H9 (cell line): Measurements from ENCODE around the gene EPPIN. TPM values are rescaled to one million over a fixed set of nuclear protein-coding genes. Genes with fewer than 3 reads are reported as not detected.

Experiments
- DNase-seq: peaks from one replicate; pipeline ENCODE4 v3.0.0-alpha.2; 2017
- H2AFZ ChIP-seq: one replicate; pipeline ENCODE4 v1.6.1; 2013; ENCODE audit warnings: mild to moderate bottlenecking, low read length, control low read depth, moderate library complexity
- H2AK5ac ChIP-seq: 2 replicates; pipeline ENCODE4 v1.6.1; 2013; ENCODE audit warnings: low read length, control low read depth, mixed read lengths; ENCODE audit not compliant: insufficient read length
- H2BK120ac ChIP-seq: one replicate; pipeline ENCODE4 v1.6.1; 2013; ENCODE audit warnings: low read depth, mild to moderate bottlenecking, low read length, control low read depth, inconsistent platforms; ENCODE audit not compliant: poor library complexity, severe bottlenecking
- H2BK12ac ChIP-seq: 2 replicates; pipeline ENCODE4 v1.6.1; 2013; ENCODE audit warnings: low read length, control low read depth, mixed read lengths, low read depth; ENCODE audit not compliant: insufficient read length
- H2BK15ac ChIP-seq: 2 replicates; pipeline ENCODE4 v1.6.1; 2013; ENCODE audit warnings: low read depth, low read length, control low read depth
- H2BK20ac ChIP-seq: one replicate; pipeline ENCODE4 v1.6.1; 2013; ENCODE audit warnings: low read depth, mild to moderate bottlenecking, low read length, control low read depth, inconsistent platforms; ENCODE audit not compliant: poor library complexity, severe bottlenecking
- H2BK5ac ChIP-seq: 2 replicates; pipeline ENCODE4 v1.6.1; 2013; ENCODE audit warnings: low read length, control low read depth, mixed read lengths; ENCODE audit not compliant: insufficient read length
- H3K14ac ChIP-seq: 2 replicates; pipeline ENCODE4 v1.6.1; 2013; ENCODE audit warnings: low read length, control low read depth; ENCODE audit not compliant: insufficient read depth
- H3K18ac ChIP-seq: 2 replicates; pipeline ENCODE4 v1.6.1; 2013; ENCODE audit warnings: low read depth, mild to moderate bottlenecking, mixed read lengths, low read length, control low read depth; ENCODE audit not compliant: insufficient read length
- H3K23ac ChIP-seq: 2 replicates; pipeline ENCODE4 v1.6.1; 2013; ENCODE audit warnings: low read length, control low read depth, mixed read lengths, low read depth; ENCODE audit not compliant: insufficient read length
- H3K23me2 ChIP-seq: 2 replicates; pipeline ENCODE4 v1.6.1; 2013; ENCODE audit warnings: low read depth, mild to moderate bottlenecking, mixed read lengths, low read length, control low read depth; ENCODE audit not compliant: insufficient read length, poor library complexity, severe bottlenecking
- H3K27ac ChIP-seq: 2 replicates; pipeline ENCODE4 v1.5.1; 2013; ENCODE audit warnings: low read length, control low read depth, mixed read lengths, low read depth; ENCODE audit not compliant: insufficient read length
- H3K27me3 ChIP-seq: 2 replicates; pipeline ENCODE4 v1.6.1; 2013; ENCODE audit warnings: low read length, control low read depth, inconsistent platforms; ENCODE audit not compliant: insufficient read depth
- H3K4ac ChIP-seq: 2 replicates; pipeline ENCODE4 v1.6.1; 2013; ENCODE audit warnings: low read depth, mild to moderate bottlenecking, control low read depth, inconsistent platforms, low read length, moderate library complexity
- H3K4me1 ChIP-seq: 2 replicates; pipeline ENCODE4 v1.6.1; 2013; ENCODE audit warnings: low read length, control low read depth, inconsistent platforms; ENCODE audit not compliant: insufficient read depth
- H3K4me2 ChIP-seq: 2 replicates; pipeline ENCODE4 v1.6.1; 2013; ENCODE audit warnings: low read length, control low read depth, mixed read lengths; ENCODE audit not compliant: insufficient read length, insufficient read depth
- H3K56ac ChIP-seq: 2 replicates; pipeline ENCODE4 v1.6.1; 2013; ENCODE audit warnings: low read depth, mild to moderate bottlenecking, mixed read lengths, low read length, control low read depth; ENCODE audit not compliant: insufficient read length
- H3K79me1 ChIP-seq: 2 replicates; pipeline ENCODE4 v1.6.1; 2013; ENCODE audit warnings: low read depth, mild to moderate bottlenecking, moderate library complexity, low read length, control low read depth, inconsistent platforms; ENCODE audit not compliant: insufficient read depth, poor library complexity, severe bottlenecking
- H3K79me2 ChIP-seq: 2 replicates; pipeline ENCODE4 v1.6.1; 2013; ENCODE audit warnings: low read length, control low read depth, inconsistent platforms; ENCODE audit not compliant: insufficient read depth
- H3K9ac ChIP-seq: 2 replicates; pipeline ENCODE4 v1.6.1; 2013; ENCODE audit warnings: low read length, control low read depth, mixed read lengths; ENCODE audit not compliant: insufficient read length; ENCODE audit errors: extremely low read depth
- H3K9me3 ChIP-seq: one replicate; pipeline ENCODE4 v1.6.1; 2013; ENCODE audit warnings: low read depth, low read length, inconsistent platforms; ENCODE audit not compliant: control insufficient read depth
- H3T11ph ChIP-seq: one replicate; pipeline ENCODE4 v1.6.1; 2013; ENCODE audit warnings: mild to moderate bottlenecking, low read length, control low read depth, inconsistent platforms
- H4K20me1 ChIP-seq: one replicate; pipeline ENCODE4 v1.6.1; 2013; ENCODE audit not compliant: control insufficient read depth, insufficient read length, insufficient read depth
- H4K5ac ChIP-seq: 2 replicates; pipeline ENCODE4 v1.6.1; 2013; ENCODE audit warnings: low read depth, mild to moderate bottlenecking, mixed read lengths, low read length, control low read depth; ENCODE audit not compliant: insufficient read length
- H4K8ac ChIP-seq: replicated peaks from 2 replicates; pipeline ENCODE4 v1.6.1; 2013; ENCODE audit warnings: low read length, control low read depth, mixed read lengths, low read depth; ENCODE audit not compliant: insufficient read length
- H4K91ac ChIP-seq: 2 replicates; pipeline ENCODE4 v1.6.1; 2013; ENCODE audit warnings: low read depth, mild to moderate bottlenecking, moderate library complexity, mixed read lengths, low read length, control low read depth; ENCODE audit not compliant: insufficient read length
- H3K27ac Mint-ChIP-seq, 3 experiments: 2 replicates in 2 of 3; 3 replicates in 1 of 3; pipeline ENCODE4 v1.8.0; 2020 to 2021; ENCODE audit warnings: mixed read lengths in 3 of 3, mild to moderate bottlenecking in 1 of 3, moderate library complexity in 1 of 3
- H3K27me3 Mint-ChIP-seq: 2 replicates; pipeline ENCODE4 v1.8.0; 2021; ENCODE audit warnings: low read depth, mild to moderate bottlenecking, moderate library complexity, mixed read lengths
- H3K36me3 Mint-ChIP-seq, 3 experiments: 2 replicates in 2 of 3; 3 replicates in 1 of 3; pipeline ENCODE4 v1.8.0; 2020 to 2021; ENCODE audit warnings: low read depth in 3 of 3, mixed read lengths in 3 of 3; ENCODE audit not compliant: insufficient read depth in 1 of 3
- H3K4me1 Mint-ChIP-seq, 2 experiments: 2 replicates each; pipeline ENCODE4 v1.8.0; 2020; ENCODE audit warnings: mixed read lengths in 2 of 2
- H3K4me3 Mint-ChIP-seq, 2 experiments: 2 replicates in 1 of 2; 3 replicates in 1 of 2; pipeline ENCODE4 v1.8.0; 2020 to 2021; ENCODE audit warnings: mild to moderate bottlenecking in 2 of 2, mixed read lengths in 2 of 2, moderate library complexity in 1 of 2
- H3K9me3 Mint-ChIP-seq, 2 experiments: 2 replicates in 1 of 2; 3 replicates in 1 of 2; pipeline ENCODE4 v1.8.0; 2020; ENCODE audit warnings: mild to moderate bottlenecking in 2 of 2, mixed read lengths in 2 of 2, moderate library complexity in 1 of 2
- WGBS: extraction: QIAGEN DNeasy Blood & Tissue Kit; methylation state at CpG from one replicate; pipeline ENCODE4 v1.1.7; 2013; ENCODE audit warnings: missing lambda C conversion rate, low lambda C conversion rate, mixed read lengths; ENCODE audit not compliant: insufficient read length; ENCODE audit errors: extremely low coverage; 5-methylcytosine and 5-hydroxymethylcytosine counted together
- total RNA-seq: library from RNA; stranded (reverse); gene quantifications from 2 replicates; pipeline ENCODE4 v1.2.1, GENCODE V29; 2021
- TF ChIP-seq, protein P1 (sequence below): fragments of 200-600 bp; sonication (generic); conservative IDR thresholded peaks from 3 replicates; pipeline ENCODE4 v1.8.0; 2021; ENCODE audit warnings: antibody characterized with exemption, mild to moderate bottlenecking

EPPIN gene
- total RNA-seq, 1 experiment from 2014 or later, result not detected

GRCh38 chr20:45523821-45524220, 23.4 kb downstream of the EPPIN start:
- H4K8ac ChIP-seq, result no peak overlapping the region
- H4K20me1 ChIP-seq, result no peaks in the 10 kb centered on the region
- H4K91ac ChIP-seq, result no peak overlapping the region
- no peaks in the 10 kb centered on the region for H3K9me3 ChIP-seq
- no peak overlapping the region for H3K27ac Mint-ChIP-seq
- no peak overlapping the region for H3K4me3 Mint-ChIP-seq
- no peak overlapping the region for H2AFZ ChIP-seq
- H3K9ac ChIP-seq, result no peak overlapping the region
- H2BK20ac ChIP-seq, result no peak overlapping the region
- no peak overlapping the region for H2BK120ac ChIP-seq
- H3K79me1 ChIP-seq, result no peaks in the 10 kb centered on the region
- H3K36me3 Mint-ChIP-seq, result no peaks in the 10 kb centered on the region
- no peaks in the 10 kb centered on the region for H3K23me2 ChIP-seq
- H3K23ac ChIP-seq, result no peak overlapping the region
- H3K27me3 ChIP-seq, result no peaks in the 10 kb centered on the region
- H3T11ph ChIP-seq, result no peak overlapping the region
- no peaks in the 10 kb centered on the region for H3K4me1 Mint-ChIP-seq
- no peak overlapping the region for H2AK5ac ChIP-seq
- no peaks in the 10 kb centered on the region for H3K79me2 ChIP-seq
- H4K5ac ChIP-seq, result no peak overlapping the region
- H2BK15ac ChIP-seq, result no peak overlapping the region
- no peak overlapping the region for H3K4me2 ChIP-seq
- H3K9me3 Mint-ChIP-seq, result no peaks in the 10 kb centered on the region; a peak in 1 of 5 replicates
- TF ChIP-seq, protein P1, sequence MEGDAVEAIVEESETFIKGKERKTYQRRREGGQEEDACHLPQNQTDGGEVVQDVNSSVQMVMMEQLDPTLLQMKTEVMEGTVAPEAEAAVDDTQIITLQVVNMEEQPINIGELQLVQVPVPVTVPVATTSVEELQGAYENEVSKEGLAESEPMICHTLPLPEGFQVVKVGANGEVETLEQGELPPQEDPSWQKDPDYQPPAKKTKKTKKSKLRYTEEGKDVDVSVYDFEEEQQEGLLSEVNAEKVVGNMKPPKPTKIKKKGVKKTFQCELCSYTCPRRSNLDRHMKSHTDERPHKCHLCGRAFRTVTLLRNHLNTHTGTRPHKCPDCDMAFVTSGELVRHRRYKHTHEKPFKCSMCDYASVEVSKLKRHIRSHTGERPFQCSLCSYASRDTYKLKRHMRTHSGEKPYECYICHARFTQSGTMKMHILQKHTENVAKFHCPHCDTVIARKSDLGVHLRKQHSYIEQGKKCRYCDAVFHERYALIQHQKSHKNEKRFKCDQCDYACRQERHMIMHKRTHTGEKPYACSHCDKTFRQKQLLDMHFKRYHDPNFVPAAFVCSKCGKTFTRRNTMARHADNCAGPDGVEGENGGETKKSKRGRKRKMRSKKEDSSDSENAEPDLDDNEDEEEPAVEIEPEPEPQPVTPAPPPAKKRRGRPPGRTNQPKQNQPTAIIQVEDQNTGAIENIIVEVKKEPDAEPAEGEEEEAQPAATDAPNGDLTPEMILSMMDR, result no peak
- no peak for DNase-seq
- H3K56ac ChIP-seq, result no peak overlapping the region
- H3K27ac ChIP-seq, result no peak overlapping the region
- peaks cover 20% of the 10 kb centered on the region for H3K27me3 Mint-ChIP-seq
- H3K4ac ChIP-seq, result no peak overlapping the region
- H2BK12ac ChIP-seq, result no peak overlapping the region
- WGBS, result no CpG with 5 or more reads among the region's 1 CpG
- no peaks in the 10 kb centered on the region for H3K4me1 ChIP-seq
- H3K18ac ChIP-seq, result no peak overlapping the region
- no peak overlapping the region for H2BK5ac ChIP-seq
- no peak overlapping the region for H3K14ac ChIP-seq
